SK-N-SH (cell line): ENCODE data around the gene KIF25.

Experiments
- CHD2 ChIP-seq: fragments of 150-350 bp; IDR thresholded peaks from 2 replicates; pipeline ENCODE4 v1.6.1; 2018; ENCODE audit warnings: low read length; ENCODE audit not compliant: partially characterized antibody
- CTCF ChIP-seq: fragments of 200-600 bp; sonication (generic); IDR thresholded peaks from 2 replicates; pipeline ENCODE4 v1.6.1; 2017; ENCODE audit warnings: antibody characterized with exemption, mild to moderate bottlenecking, moderate library complexity
- EZH2phosphoT487 ChIP-seq: fragments of 200-600 bp; sonication (generic); IDR thresholded peaks from 2 replicates; pipeline ENCODE4 v1.6.1; 2017; ENCODE audit warnings: low read depth, mixed run types, mild to moderate bottlenecking, antibody characterized with exemption, moderate library complexity, borderline replicate concordance
- MAX ChIP-seq: IDR thresholded peaks from 2 replicates; pipeline ENCODE4 v1.4.0; 2012; ENCODE audit warnings: low read depth
- MXI1 ChIP-seq: IDR thresholded peaks from 2 replicates; pipeline ENCODE4 v1.6.1; 2012; ENCODE audit warnings: mild to moderate bottlenecking, low read depth, low read length, improper control_type of control experiment
- POLR2AphosphoS5 ChIP-seq: IDR thresholded peaks from 2 replicates; pipeline ENCODE4 v1.6.1; 2012; ENCODE audit warnings: low read depth, low read length
- REST ChIP-seq: IDR thresholded peaks from 2 replicates; pipeline ENCODE4 v1.6.1; 2012; ENCODE audit warnings: mild to moderate bottlenecking, low read depth, low read length, moderate library complexity
- RFX5 ChIP-seq: IDR thresholded peaks from 2 replicates; pipeline ENCODE4 v1.6.1; 2012; ENCODE audit warnings: mild to moderate bottlenecking, improper control_type of control experiment, low read length

GRCh38 chr6:168027521-168027920 is 30.1 kb downstream of the KIF25 start:
- TF ChIP-seq MXI1 (no peak), EZH2phosphoT487 (no peak), POLR2AphosphoS5 (no peak), CTCF (no peak), CHD2 (no peak), MAX (no peak), RFX5 (no peak), REST (no peak)
